ENCODE measurements around the gene MSANTD2.

The MSANTD2 gene

DNA sequence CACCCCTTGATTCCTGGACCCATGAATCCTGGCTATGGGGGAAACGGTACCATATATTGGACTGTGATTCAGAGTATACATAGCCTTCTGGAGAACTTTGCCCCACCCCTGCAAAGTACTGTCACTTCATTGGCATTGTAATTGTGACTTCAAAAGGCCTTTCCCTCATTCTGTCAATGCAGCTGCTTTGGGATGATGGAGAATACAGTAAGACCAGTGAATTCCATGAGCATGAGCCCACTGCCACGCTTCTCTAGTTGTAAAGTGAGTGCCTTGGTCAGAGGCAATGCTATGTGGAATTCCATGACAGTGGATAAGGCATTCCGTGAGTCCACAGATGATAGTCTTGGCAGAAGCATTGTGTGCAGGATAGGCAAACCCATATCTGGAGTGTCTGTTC is 25.7 kb upstream of the MSANTD2 start:
- no peak for DNase-seq (ENCODE audit: low read depth)
- no peak overlapping the region for H3K4me3 ChIP-seq (ENCODE audit: control insufficient read depth, low read depth, low read length)
- TF ChIP-seq, protein P1, sequence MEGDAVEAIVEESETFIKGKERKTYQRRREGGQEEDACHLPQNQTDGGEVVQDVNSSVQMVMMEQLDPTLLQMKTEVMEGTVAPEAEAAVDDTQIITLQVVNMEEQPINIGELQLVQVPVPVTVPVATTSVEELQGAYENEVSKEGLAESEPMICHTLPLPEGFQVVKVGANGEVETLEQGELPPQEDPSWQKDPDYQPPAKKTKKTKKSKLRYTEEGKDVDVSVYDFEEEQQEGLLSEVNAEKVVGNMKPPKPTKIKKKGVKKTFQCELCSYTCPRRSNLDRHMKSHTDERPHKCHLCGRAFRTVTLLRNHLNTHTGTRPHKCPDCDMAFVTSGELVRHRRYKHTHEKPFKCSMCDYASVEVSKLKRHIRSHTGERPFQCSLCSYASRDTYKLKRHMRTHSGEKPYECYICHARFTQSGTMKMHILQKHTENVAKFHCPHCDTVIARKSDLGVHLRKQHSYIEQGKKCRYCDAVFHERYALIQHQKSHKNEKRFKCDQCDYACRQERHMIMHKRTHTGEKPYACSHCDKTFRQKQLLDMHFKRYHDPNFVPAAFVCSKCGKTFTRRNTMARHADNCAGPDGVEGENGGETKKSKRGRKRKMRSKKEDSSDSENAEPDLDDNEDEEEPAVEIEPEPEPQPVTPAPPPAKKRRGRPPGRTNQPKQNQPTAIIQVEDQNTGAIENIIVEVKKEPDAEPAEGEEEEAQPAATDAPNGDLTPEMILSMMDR (IDR thresholded peaks at IDR 0.05; ENCODE audit: control insufficient read depth, insufficient read depth, low read depth, low read length, missing control alignments): no peak

- H3K4me3 ChIP-seq (ENCODE audit: control insufficient read depth, low read depth, low read length): no peak overlapping the region
- DNase-seq (ENCODE audit: low read depth): no peak
- TF ChIP-seq, protein P1 (IDR thresholded peaks at IDR 0.05; ENCODE audit: control insufficient read depth, insufficient read depth, low read depth, low read length, missing control alignments): no peak
Observed at GRCh38 chr11:124823512-124824376, 23.5 kb upstream of the MSANTD2 start.

DNA sequence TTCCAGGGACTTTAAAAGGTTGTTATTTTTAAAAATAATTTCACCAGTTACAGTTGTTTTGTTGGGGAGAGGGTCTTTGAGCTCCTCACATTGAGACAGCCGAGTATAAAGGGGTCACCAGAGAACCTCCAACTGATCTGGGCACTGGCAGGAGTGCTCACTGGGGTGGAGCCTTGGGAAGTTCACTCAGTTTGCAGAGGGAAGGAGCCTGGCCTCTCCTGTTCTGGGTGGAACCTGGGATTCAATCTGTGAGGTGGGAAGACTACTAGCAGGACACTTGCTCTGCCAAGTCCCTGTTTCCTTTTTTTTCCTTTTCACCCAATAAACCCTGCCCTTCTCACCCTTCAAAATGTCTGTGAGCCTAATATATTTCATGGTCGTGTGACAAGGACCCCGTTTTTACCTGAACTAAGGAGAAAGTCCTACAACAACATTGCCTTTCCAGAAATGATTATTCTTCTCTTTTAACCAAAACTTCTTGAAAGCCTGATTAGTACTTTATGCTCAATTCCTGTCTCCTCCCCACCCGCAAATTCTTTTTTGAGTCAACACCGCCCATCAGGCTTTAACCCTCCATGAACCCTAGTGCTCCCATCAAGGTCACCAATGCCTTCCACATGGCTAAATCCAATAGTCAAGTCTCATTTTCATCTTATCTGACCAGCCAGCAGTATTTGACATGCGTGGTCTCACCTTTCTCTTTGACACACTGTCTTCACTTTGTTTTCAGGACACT is 22.0 kb upstream of the MSANTD2 start:
- TF ChIP-seq, protein P1 (IDR thresholded peaks at IDR 0.05; ENCODE audit: control insufficient read depth, insufficient read depth, low read depth, low read length, missing control alignments): no peak

GRCh38 chr11:124817036-124817435 is 16.8 kb upstream of the MSANTD2 start:
- TF ChIP-seq, protein P1 (IDR thresholded peaks at IDR 0.05; ENCODE audit: control insufficient read depth, insufficient read depth, low read depth, low read length, missing control alignments): no peak
- no peak for DNase-seq (ENCODE audit: low read depth)
- H3K4me3 ChIP-seq (ENCODE audit: control insufficient read depth, low read depth, low read length): no peak overlapping the region

More for the DNA sequence above, 22.0 kb upstream of the MSANTD2 start:
- no peak for DNase-seq (ENCODE audit: low read depth)
- no peak overlapping the region for H3K4me3 ChIP-seq (ENCODE audit: control insufficient read depth, low read depth, low read length)

DNA sequence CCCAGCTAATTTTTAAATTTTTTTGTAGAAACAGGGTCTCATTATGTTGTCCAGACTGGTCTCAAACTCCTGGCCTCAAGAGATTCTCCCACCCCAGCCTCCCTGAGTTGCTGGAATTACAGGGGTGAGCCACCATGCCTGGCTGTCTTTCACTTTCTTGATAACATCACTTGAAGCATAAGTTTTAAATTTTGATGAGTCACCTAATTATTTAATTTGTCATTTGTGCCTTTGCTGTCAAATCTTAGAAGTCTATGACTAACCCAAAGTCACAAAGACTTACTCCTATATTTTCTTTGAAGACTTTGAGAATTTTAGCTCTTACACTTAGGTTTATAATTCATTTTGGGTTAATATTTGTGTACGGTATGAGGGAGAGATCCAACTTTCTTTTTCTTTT is 14.5 kb upstream of the MSANTD2 start:
- no peak for DNase-seq (ENCODE audit: low read depth)
- TF ChIP-seq, protein P1 (IDR thresholded peaks at IDR 0.05; ENCODE audit: control insufficient read depth, insufficient read depth, low read depth, low read length, missing control alignments): no peak
- no peak overlapping the region for H3K4me3 ChIP-seq (ENCODE audit: control insufficient read depth, low read depth, low read length)

DNA sequence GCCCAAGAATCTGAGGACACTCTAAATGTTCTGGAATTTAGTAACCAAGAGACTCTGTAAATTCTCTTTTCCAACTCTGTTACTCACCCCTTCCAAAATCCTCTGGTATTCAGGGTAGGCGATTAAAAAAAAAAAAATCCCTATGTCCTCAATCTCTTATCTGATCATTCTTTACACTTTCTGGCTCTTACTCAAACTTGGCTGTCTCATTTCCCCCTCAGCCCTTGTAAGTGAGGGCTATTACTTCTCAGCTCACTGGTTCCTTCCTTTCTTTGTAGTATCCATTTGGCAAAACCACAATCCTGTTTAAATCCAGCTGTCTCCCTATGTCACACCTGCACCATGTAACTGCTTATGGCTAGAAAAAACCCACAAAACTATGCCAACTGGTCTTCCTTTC is 12.7 kb upstream of the MSANTD2 start:
- no peak overlapping the region for H3K4me3 ChIP-seq (ENCODE audit: control insufficient read depth, low read depth, low read length)
- no peak for DNase-seq (ENCODE audit: low read depth)
- TF ChIP-seq, protein P1 (IDR thresholded peaks at IDR 0.05; ENCODE audit: control insufficient read depth, insufficient read depth, low read depth, low read length, missing control alignments): no peak

Measured in AG09309 (cell line).